IMR-90 (cell line): Measurements from ENCODE around the gene AKAP9. TPM values are rescaled to one million over a fixed set of nuclear protein-coding genes. Genes with fewer than 3 reads are reported as not detected.

Source experiments
- ATAC-seq: fragments of 200-7000 bp; cut with Tn5 transposase; 2 replicates; pipeline ENCODE4 v1.9.1; 2020; ENCODE audit warnings: low read depth, mild to moderate bottlenecking, moderate library complexity
- BruUV-seq: library from RNA; stranded (reverse); fragments of 400-500 nt; replicated peaks from 2 replicates; lab custom pipeline; 2021; lab: Mats Ljungman, UMichigan
- CTCF ChIA-PET: fragments of 300-600 bp; formaldehyde crosslinking; extraction: SDS; loops from one replicate; lab custom pipeline; 2021; ENCODE audit warnings: antibody characterized with exemption; lab: Yijun Ruan, JAX
- POLR2A ChIA-PET: fragments of 300-600 bp; sonication (Branson Sonifier 250); formaldehyde crosslinking; loops from one replicate; lab custom pipeline; 2022; ENCODE audit warnings: antibody characterized with exemption; ENCODE audit not compliant: unreplicated experiment; lab: Charles Lee
- DNase-seq: peaks from one replicate; pipeline ENCODE4 v3.0.0; 2013
- H2AFZ ChIP-seq: replicated peaks from 2 replicates; pipeline ENCODE3; 2013; ENCODE audit warnings: low read length, mild to moderate bottlenecking; ENCODE audit not compliant: poor library complexity
- H2AK5ac ChIP-seq: 2 replicates; pipeline ENCODE4 v1.6.1; 2013; ENCODE audit warnings: low read depth, low read length, inconsistent platforms
- H2AK9ac ChIP-seq: replicated peaks from 2 replicates; pipeline ENCODE3; 2013; ENCODE audit warnings: mild to moderate bottlenecking, low read depth, low read length, moderate library complexity; ENCODE audit not compliant: poor library complexity
- H2BK120ac ChIP-seq: 2 replicates; pipeline ENCODE4 v1.6.1; 2013; ENCODE audit warnings: low read depth, low read length, inconsistent platforms
- H2BK15ac ChIP-seq: 3 replicates; pipeline ENCODE4 v1.6.1; 2013; ENCODE audit warnings: low read depth, low read length, inconsistent platforms
- H2BK20ac ChIP-seq: 2 replicates; pipeline ENCODE4 v1.6.1; 2013; ENCODE audit warnings: low read depth, mild to moderate bottlenecking, inconsistent platforms, low read length, moderate library complexity
- H2BK5ac ChIP-seq: 2 replicates; pipeline ENCODE4 v1.6.1; 2013; ENCODE audit warnings: mild to moderate bottlenecking, low read depth, low read length, inconsistent platforms; ENCODE audit not compliant: poor library complexity, severe bottlenecking
- H3K14ac ChIP-seq: replicated peaks from 2 replicates; pipeline ENCODE4 v1.6.1; 2013; ENCODE audit warnings: low read depth, low read length, inconsistent platforms
- H3K18ac ChIP-seq: 2 replicates; pipeline ENCODE4 v1.6.1; 2013; ENCODE audit warnings: low read depth, low read length, control low read depth
- H3K23ac ChIP-seq: 2 replicates; pipeline ENCODE4 v1.6.1; 2013; ENCODE audit warnings: low read depth, low read length, inconsistent platforms
- H3K27ac ChIP-seq: 2 replicates; pipeline ENCODE4 v1.5.1; 2013; ENCODE audit warnings: mild to moderate bottlenecking, control low read depth, low read length; ENCODE audit not compliant: insufficient read depth
- H3K27me3 ChIP-seq: 2 replicates; pipeline ENCODE4 v1.6.1; 2013; ENCODE audit warnings: low read length; ENCODE audit not compliant: control insufficient read depth, insufficient read depth
- H3K36me3 ChIP-seq: 2 replicates; pipeline ENCODE4 v1.6.1; 2013; ENCODE audit warnings: low read length, mixed read lengths; ENCODE audit not compliant: control insufficient read depth, insufficient read depth
- H3K4ac ChIP-seq: 2 replicates; pipeline ENCODE4 v1.6.1; 2013; ENCODE audit warnings: low read depth, low read length, inconsistent platforms
- H3K4me1 ChIP-seq: 2 replicates; pipeline ENCODE4 v1.6.1; 2013; ENCODE audit warnings: low read length, mixed read lengths; ENCODE audit not compliant: control insufficient read depth, insufficient read depth
- H3K4me2 ChIP-seq: 2 replicates; pipeline ENCODE4 v1.6.1; 2013; ENCODE audit warnings: low read depth, mild to moderate bottlenecking, control low read depth, low read length, moderate library complexity
- H3K4me3 ChIP-seq: 2 replicates; pipeline ENCODE4 v1.5.1; 2013; ENCODE audit warnings: low read depth, mild to moderate bottlenecking, control low read depth, low read length, moderate library complexity; ENCODE audit not compliant: insufficient read depth
- H3K56ac ChIP-seq: 2 replicates; pipeline ENCODE4 v1.6.1; 2013; ENCODE audit warnings: low read length, inconsistent platforms; ENCODE audit not compliant: insufficient read depth; ENCODE audit errors: extremely low read depth
- H3K79me1 ChIP-seq, 2 experiments: 2 replicates each; pipeline ENCODE4 v1.6.1; 2013; ENCODE audit warnings: low read length in 2 of 2, inconsistent platforms in 1 of 2, low read depth in 1 of 2
- H3K9ac ChIP-seq: 2 replicates; pipeline ENCODE4 v1.6.1; 2013; ENCODE audit warnings: low read depth, low read length, control low read depth
- H3K9me1 ChIP-seq: 2 replicates; pipeline ENCODE4 v1.6.1; 2013; ENCODE audit warnings: low read length, inconsistent platforms; ENCODE audit not compliant: insufficient read depth
- H3K9me3 ChIP-seq: 2 replicates; pipeline ENCODE4 v1.6.1; 2013; ENCODE audit warnings: low read length; ENCODE audit not compliant: control insufficient read depth, insufficient read depth
- H4K20me1 ChIP-seq: 2 replicates; pipeline ENCODE4 v1.6.1; 2013; ENCODE audit warnings: low read length, inconsistent platforms; ENCODE audit not compliant: insufficient read depth
- H4K5ac ChIP-seq: 2 replicates; pipeline ENCODE4 v1.6.1; 2013; ENCODE audit warnings: mild to moderate bottlenecking, low read depth, low read length, control low read depth
- H4K8ac ChIP-seq, 2 experiments: 2 replicates each; pipeline ENCODE4 v1.6.1; 2013; ENCODE audit warnings: low read depth in 2 of 2, low read length in 2 of 2, control low read depth in 1 of 2, inconsistent platforms in 1 of 2
- H4K91ac ChIP-seq: 2 replicates; pipeline ENCODE4 v1.6.1; 2013; ENCODE audit warnings: low read depth, low read length, inconsistent platforms; ENCODE audit not compliant: insufficient read depth
- BHLHE40 ChIP-seq: fragments of 150-350 bp; IDR thresholded peaks from 2 replicates; pipeline ENCODE4 v1.6.1; 2016; ENCODE audit warnings: mild to moderate bottlenecking, low read depth, low read length
- CEBPB ChIP-seq: IDR thresholded peaks from 2 replicates; pipeline ENCODE4 v1.6.1; 2012; ENCODE audit warnings: low read depth, low read length, improper control_type of control experiment
- CHD1 ChIP-seq: IDR thresholded peaks from 2 replicates; pipeline ENCODE4 v1.6.1; 2012; ENCODE audit warnings: low read depth, low read length, improper control_type of control experiment
- CTCF ChIP-seq: conservative IDR thresholded peaks from 2 replicates; pipeline ENCODE4 v1.5.1; 2012; ENCODE audit warnings: mild to moderate bottlenecking, low read depth, low read length, improper control_type of control experiment
- ELK1 ChIP-seq: fragments of 150-350 bp; IDR thresholded peaks from 2 replicates; pipeline ENCODE4 v1.6.1; 2016; ENCODE audit warnings: low read depth, mild to moderate bottlenecking, low read length, moderate library complexity, borderline replicate concordance
- FOS ChIP-seq: fragments of 150-350 bp; IDR thresholded peaks from 2 replicates; pipeline ENCODE4 v1.6.1; 2016; ENCODE audit warnings: low read depth, low read length
- MAFK ChIP-seq: IDR thresholded peaks from 2 replicates; pipeline ENCODE4 v1.6.1; 2012; ENCODE audit warnings: low read depth, low read length, improper control_type of control experiment
- MAZ ChIP-seq: IDR thresholded peaks from 2 replicates; pipeline ENCODE4 v1.6.1; 2012; ENCODE audit warnings: low read depth, mild to moderate bottlenecking, low read length, improper control_type of control experiment, moderate library complexity, borderline replicate concordance
- MXI1 ChIP-seq: IDR thresholded peaks from 2 replicates; pipeline ENCODE4 v1.6.1; 2012; ENCODE audit warnings: low read depth, mild to moderate bottlenecking, low read length, moderate library complexity, borderline replicate concordance
- NFE2L2 ChIP-seq: fragments of 150-350 bp; IDR thresholded peaks from 2 replicates; pipeline ENCODE4 v1.6.1; 2016; ENCODE audit warnings: low read depth, mild to moderate bottlenecking, low read length
- POLR2A ChIP-seq: IDR thresholded peaks from 2 replicates; pipeline ENCODE4 v1.6.1; 2012; ENCODE audit warnings: mild to moderate bottlenecking, low read depth, low read length
- RAD21 ChIP-seq: IDR thresholded peaks from 2 replicates; pipeline ENCODE4 v1.6.1; 2012; ENCODE audit warnings: low read length, improper control_type of control experiment
- RCOR1 ChIP-seq: IDR thresholded peaks from 2 replicates; pipeline ENCODE4 v1.6.1; 2012; ENCODE audit warnings: mild to moderate bottlenecking, low read length, improper control_type of control experiment; ENCODE audit not compliant: insufficient replicate concordance
- SMC3 ChIP-seq: fragments of 150-350 bp; IDR thresholded peaks from 2 replicates; pipeline ENCODE4 v1.6.1; 2016; ENCODE audit warnings: low read depth, mild to moderate bottlenecking, antibody characterized with exemption, low read length, moderate library complexity
- USF2 ChIP-seq: fragments of 150-350 bp; IDR thresholded peaks from 2 replicates; pipeline ENCODE4 v1.6.1; 2017; ENCODE audit warnings: mild to moderate bottlenecking, antibody characterized with exemption, low read length, low read depth
- WGBS, 2 experiments: methylation state at CpG; one replicate each; pipeline versions ENCODE4 v1.1.5 to v1.1.7; 2013; ENCODE audit warnings: missing lambda C conversion rate in 2 of 2; ENCODE audit not compliant: insufficient read length in 1 of 2; ENCODE audit errors: extremely low coverage in 2 of 2; 5-methylcytosine and 5-hydroxymethylcytosine counted together
- dilution Hi-C: fragments of 300-500 bp; cut with HindIII; formaldehyde crosslinking; loops from one replicate; pipeline ENCODE4 v1.14.3; 2018; ENCODE audit warnings: low sequenced_read_pairs; ENCODE audit not compliant: unreplicated experiment
- in situ Hi-C: fragments of 300-500 bp; cut with MboI; formaldehyde crosslinking; loops from 3 replicates; pipeline ENCODE4 v1.14.3; 2019; ENCODE audit warnings: low sequenced_read_pairs, inconsistent platforms, mixed read lengths
- intact Hi-C: fragments of 100-400 bp; cut with micrococcal nuclease; formaldehyde crosslinking; loops from 2 replicates; pipeline ENCODE4 v1.10.0; 2022
- polyA plus RNA-seq, 3 experiments: library from polyadenylated mRNA; depleted of rRNA; stranded (reverse); fragments of >200 nt; gene quantifications; 2 replicates each; pipeline ENCODE4 v1.2.3, GENCODE V29; 2012; ENCODE audit warnings: low replicate concordance in 1 of 3
- total RNA-seq: library from RNA; depleted of rRNA; stranded (reverse); fragments of >200 nt; gene quantifications from 2 replicates; pipeline ENCODE4 v1.2.3, GENCODE V29; 2012

Gene AKAP9
- total and polyA plus RNA-seq, 2 of the 4 experiments (the other 2 are of a cell fraction): 9.7 to 25.3 TPM

GRCh38 chr7:91894781-91895480 is 45.7 kb upstream of the AKAP9 start:
- Histone ChIP-seq H4K5ac (no peak overlapping the region), H3K4ac (no peak overlapping the region), H3K14ac (no peak overlapping the region), H2BK5ac (no peak overlapping the region), H3K36me3 (no peaks in the 10 kb centered on the region), H3K27me3 (no peaks in the 10 kb centered on the region), H3K18ac (no peak overlapping the region), H4K91ac (no peak overlapping the region), H3K4me2 (0 out of 2 replicates have a peak overlapping the region, but pooled peaks have one; percentile 10), H3K79me1 (no peaks in the 10 kb centered on the region), H3K9me1 (0 out of 2 replicates have a peak, but pooled peaks cover 3% of the 10 kb centered on the region), H2BK120ac (no peak overlapping the region), H3K23ac (no peak overlapping the region), H3K27ac (no peak overlapping the region), H2BK15ac (no peak overlapping the region), H3K4me3 (no peak overlapping the region), H3K9ac (no peak overlapping the region), H2BK20ac (no peak overlapping the region), H2AK5ac (no peak overlapping the region), H3K56ac (no peak overlapping the region), H2AK9ac (no peak overlapping the region), H3K9me3 (no peaks in the 10 kb centered on the region), H3K4me1 (no peaks in the 10 kb centered on the region; the same call in 1 of the 2 replicates), H4K20me1 (no peaks in the 10 kb centered on the region), H4K8ac (no peak overlapping the region), H2AFZ (no peak overlapping the region)
- ChIA-PET POLR2A (interaction anchor here (0.6 kb wide), 1 partner anchor 33 kb away, joined by 4 read pairs; no protein-coding TSS in a partner anchor), CTCF (interaction anchor here (0.7 to 1.2 kb wide), 2 partner anchors 14 to 350 kb away, joined by 3 to 4 read pairs; partner anchors contain the start of gene MTERF1)
- no TSS peak for BruUV-seq
- DNase-seq: peak; percentile 31
- peak; percentile 72 for ATAC-seq
- in situ Hi-C loops (no loop called here), intact Hi-C loops (loop anchor here (1.0 kb wide), 1 partner anchor 186 kb away; no protein-coding TSS in a partner anchor), dilution Hi-C loops (no loop called here)
- TF ChIP-seq CTCF (no peak), ELK1 (no peak), NFE2L2 (no peak), MAFK (no peak), CHD1 (no peak), MAZ (no peak), BHLHE40 (no peak), FOS (no peak), POLR2A (no peak), MXI1 (no peak), RCOR1 (no peak), USF2 (no peak), SMC3 (no peak), CEBPB (no peak), RAD21 (no peak)
- WGBS, 2 experiments: 33% methylated on average over 1 of the region's 1 CpG; no CpG with 5 or more reads in 1 of the 2 experiments
